ENCODE results near the gene ADGRL1. TPM values are rescaled to one million over a fixed set of nuclear protein-coding genes. Genes with fewer than 3 reads are reported as not detected.

ADGRL1 gene
- total RNA-seq, 1 experiment from 2014 or later = 117 TPM

DNA sequence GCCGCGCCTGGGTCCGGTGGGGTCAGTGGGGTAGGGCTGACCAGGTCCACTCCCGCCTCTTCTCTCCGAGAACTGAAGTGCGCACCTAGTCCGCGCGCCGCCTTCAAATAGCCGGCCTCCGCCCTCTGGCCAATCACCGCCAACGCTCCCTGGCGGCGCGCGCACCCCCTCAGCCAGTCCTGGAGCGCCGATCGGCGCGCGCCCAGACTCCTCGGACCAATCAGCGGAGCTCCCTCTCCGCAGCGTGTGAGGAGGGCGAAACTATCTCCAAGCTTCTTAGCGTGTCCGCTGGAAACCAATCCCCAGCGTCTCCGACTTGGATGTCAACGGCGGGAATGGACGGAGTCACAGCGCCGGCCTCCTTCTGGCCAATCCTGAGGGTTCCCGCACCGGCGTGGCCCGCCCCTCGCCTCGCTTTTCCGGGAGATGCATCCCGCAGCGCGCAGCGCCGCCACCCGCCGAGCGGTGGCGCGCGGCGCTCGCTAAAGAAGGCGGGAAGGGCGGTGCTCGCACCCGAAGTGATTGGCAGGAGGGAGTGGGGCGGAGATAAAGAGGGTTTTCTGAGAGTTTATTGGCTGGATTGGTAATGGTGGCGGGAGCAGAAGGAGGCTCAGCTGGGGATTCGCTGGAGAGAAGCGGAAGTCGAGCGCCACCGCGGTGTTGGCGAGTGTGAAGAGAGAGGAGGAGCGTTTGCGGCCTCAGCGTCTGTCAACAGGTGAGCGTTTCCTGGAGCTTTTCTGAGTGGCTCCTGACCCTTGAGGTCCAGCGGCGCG lies 69.3 kb downstream of the ADGRL1 start, which contains the start of gene ASF1B:
TSS of gene ASF1B (minus strand) at position 81 of the 773 bp plus-strand sequence. CDS start 133 bp downstream, outside the sequence.
- H3K27me3 ChIP-seq (ENCODE audit: insufficient read depth, low read length) = no peaks in the 10 kb centered on the region
- H3K9ac ChIP-seq (ENCODE audit: extremely low read depth, insufficient read length, low read length) = peak within 1 kb of the TSS; percentile 75
- H3K23ac ChIP-seq (ENCODE audit: insufficient read length, low read depth, low read length) = no peak within 1 kb of the TSS
- peak within 1 kb of the TSS; percentile 80 for H3K18ac ChIP-seq (ENCODE audit: insufficient read length, low read depth, low read length)
- H3K23me2 ChIP-seq (ENCODE audit: insufficient read length, low read depth, low read length, poor library complexity, severe bottlenecking) = peaks cover 9% of the 10 kb centered on the region
- H3K4me1 Mint-ChIP-seq = peaks cover 16 to 22% of the 10 kb centered on the region in 2 experiments
- no peak within 1 kb of the TSS for H4K5ac ChIP-seq (ENCODE audit: insufficient read length, low read depth, low read length)
- no peak within 1 kb of the TSS for H2BK5ac ChIP-seq (ENCODE audit: insufficient read length, low read length)
- no peak within 1 kb of the TSS for H2BK20ac ChIP-seq (ENCODE audit: low read depth, low read length, poor library complexity, severe bottlenecking)
- no peaks in the 10 kb centered on the region for H3K27me3 Mint-ChIP-seq (ENCODE audit: low read depth)
- no peak within 1 kb of the TSS for H3T11ph ChIP-seq (ENCODE audit: low read length)
- H4K20me1 ChIP-seq (ENCODE audit: control insufficient read depth, insufficient read depth, insufficient read length) = no peaks in the 10 kb centered on the region
- no peak within 1 kb of the TSS for H3K56ac ChIP-seq (ENCODE audit: insufficient read length, low read depth, low read length)
- peak within 1 kb of the TSS; percentile 88 to 99 (median 97) for H3K27ac Mint-ChIP-seq
- no peak within 1 kb of the TSS for H4K91ac ChIP-seq (ENCODE audit: insufficient read length, low read depth, low read length)
- DNase-seq = peak; percentile 100
- no peak within 1 kb of the TSS for H2BK15ac ChIP-seq (ENCODE audit: low read depth, low read length)
- TF ChIP-seq, protein P1, sequence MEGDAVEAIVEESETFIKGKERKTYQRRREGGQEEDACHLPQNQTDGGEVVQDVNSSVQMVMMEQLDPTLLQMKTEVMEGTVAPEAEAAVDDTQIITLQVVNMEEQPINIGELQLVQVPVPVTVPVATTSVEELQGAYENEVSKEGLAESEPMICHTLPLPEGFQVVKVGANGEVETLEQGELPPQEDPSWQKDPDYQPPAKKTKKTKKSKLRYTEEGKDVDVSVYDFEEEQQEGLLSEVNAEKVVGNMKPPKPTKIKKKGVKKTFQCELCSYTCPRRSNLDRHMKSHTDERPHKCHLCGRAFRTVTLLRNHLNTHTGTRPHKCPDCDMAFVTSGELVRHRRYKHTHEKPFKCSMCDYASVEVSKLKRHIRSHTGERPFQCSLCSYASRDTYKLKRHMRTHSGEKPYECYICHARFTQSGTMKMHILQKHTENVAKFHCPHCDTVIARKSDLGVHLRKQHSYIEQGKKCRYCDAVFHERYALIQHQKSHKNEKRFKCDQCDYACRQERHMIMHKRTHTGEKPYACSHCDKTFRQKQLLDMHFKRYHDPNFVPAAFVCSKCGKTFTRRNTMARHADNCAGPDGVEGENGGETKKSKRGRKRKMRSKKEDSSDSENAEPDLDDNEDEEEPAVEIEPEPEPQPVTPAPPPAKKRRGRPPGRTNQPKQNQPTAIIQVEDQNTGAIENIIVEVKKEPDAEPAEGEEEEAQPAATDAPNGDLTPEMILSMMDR (conservative IDR thresholded peaks at IDR 0.05) = peak; percentile 29; the same call in 1 of the 3 replicates
- H3K4ac ChIP-seq (ENCODE audit: low read depth, low read length) = no peak within 1 kb of the TSS
- no peak within 1 kb of the TSS for H2AK5ac ChIP-seq (ENCODE audit: insufficient read length, low read length)
- H2BK120ac ChIP-seq (ENCODE audit: low read depth, low read length, poor library complexity, severe bottlenecking) = no peak within 1 kb of the TSS
- H3K79me1 ChIP-seq (ENCODE audit: insufficient read depth, low read depth, low read length, poor library complexity, severe bottlenecking) = peaks cover 6% of the 10 kb centered on the region
- WGBS (ENCODE audit: extremely low coverage, insufficient read length, low lambda C conversion rate) = no CpG with 5 or more reads among the region's 78 CpGs
- H3K79me2 ChIP-seq (ENCODE audit: insufficient read depth, low read length) = peaks cover 3% of the 10 kb centered on the region; the same call in 1 of the 2 replicates
- peak within 1 kb of the TSS; percentile 84 to 94 for H3K4me3 Mint-ChIP-seq
- no peaks in the 10 kb centered on the region for H3K9me3 Mint-ChIP-seq
- no peaks in the 10 kb centered on the region for H3K9me3 ChIP-seq (ENCODE audit: control insufficient read depth, low read depth, low read length)
- peak within 1 kb of the TSS; percentile 89 for H3K14ac ChIP-seq (ENCODE audit: insufficient read depth, low read length)
- H4K8ac ChIP-seq (replicated peaks; ENCODE audit: insufficient read length, low read depth, low read length) = no peak within 1 kb of the TSS
- peak within 1 kb of the TSS; percentile 77 for H3K4me2 ChIP-seq (ENCODE audit: insufficient read depth, insufficient read length, low read length)
- no peak within 1 kb of the TSS for H2BK12ac ChIP-seq (ENCODE audit: insufficient read length, low read depth, low read length)
- peaks cover 4% of the 10 kb centered on the region; the same call in 1 of the 2 replicates for H3K4me1 ChIP-seq (ENCODE audit: insufficient read depth, low read length)
- H3K36me3 Mint-ChIP-seq (ENCODE audit: insufficient read depth in 1 of 3, low read depth in 3 of 3) = peaks cover 12 to 21% (median 18%) of the 10 kb centered on the region in 3 experiments; a peak in 6 of 7 replicates
- peak within 1 kb of the TSS; percentile 44 for H3K27ac ChIP-seq (ENCODE audit: insufficient read length, low read depth, low read length)
- no peak within 1 kb of the TSS for H2AFZ ChIP-seq (ENCODE audit: low read length)

Data from H9 (cell line).